Suprapubic skin (tissue), 4 donors: ENCODE measurements around the gene ARAP3. TPM values are rescaled to one million over a fixed set of nuclear protein-coding genes. Genes with fewer than 3 reads are reported as not detected.

Experiments
- DNase-seq, 2 donors: peaks; one replicate each; pipeline ENCODE4 v3.0.0-alpha.2; 2019; ENCODE audit warnings: low spot score in 2 of 2
- H3K27ac ChIP-seq: fragments of 200-600 bp; sonication (generic); one replicate; pipeline ENCODE4 v1.5.1; 2019
- H3K27me3 ChIP-seq: fragments of 200-600 bp; sonication (generic); one replicate; pipeline ENCODE4 v1.5.1; 2019
- H3K36me3 ChIP-seq: fragments of 200-600 bp; sonication (generic); one replicate; pipeline ENCODE4 v1.5.1; 2019
- H3K4me1 ChIP-seq: fragments of 200-600 bp; sonication (generic); one replicate; pipeline ENCODE4 v1.5.1; 2019
- H3K4me3 ChIP-seq: fragments of 200-600 bp; sonication (generic); one replicate; pipeline ENCODE4 v1.5.1; 2019; ENCODE audit warnings: mild to moderate bottlenecking
- H3K9me3 ChIP-seq: fragments of 200-600 bp; sonication (generic); one replicate; pipeline ENCODE4 v1.5.1; 2019
- EP300 ChIP-seq: sonication (generic); formaldehyde crosslinking; IDR thresholded peaks from one replicate; pipeline ENCODE4 v1.6.1; 2017; ENCODE audit warnings: antibody characterized with exemption
- POLR2A ChIP-seq, 2 donors: fragments of 450-650 bp; IDR thresholded peaks; one replicate each; pipeline ENCODE4 v1.6.1; 2017; ENCODE audit warnings: antibody characterized with exemption in 2 of 2, mild to moderate bottlenecking in 2 of 2, moderate library complexity in 2 of 2
- POLR2AphosphoS5 ChIP-seq, 3 donors: sonication (generic); formaldehyde crosslinking; IDR thresholded peaks; one replicate each; pipeline ENCODE4 v1.6.1; 2017; ENCODE audit warnings: antibody characterized with exemption in 3 of 3
- WGBS: methylation state at CpG from one replicate; pipeline ENCODE4 v1.1.5; 2018; 5-methylcytosine and 5-hydroxymethylcytosine counted together
- total RNA-seq, 4 donors: library from RNA; depleted of rRNA; stranded (reverse); fragments of >200 nt; gene quantifications; one replicate each; pipeline ENCODE4 v1.1.0, GENCODE V29; 2016
- TF ChIP-seq, protein P1 (sequence below), 2 donors: fragments of 200-600 bp in 1 of 2; fragments of 450-650 bp in 1 of 2; sonication (generic) in 1 of 2; IDR thresholded peaks; one replicate each; pipeline ENCODE4 v1.5.1; 2016 to 2019; ENCODE audit warnings: antibody characterized with exemption in 2 of 2, mild to moderate bottlenecking in 1 of 2, moderate library complexity in 1 of 2

Gene ARAP3
- total RNA-seq, 4 donors from 2014 or later, result 1.5 to 7.4 (median 4.3) TPM

DNA sequence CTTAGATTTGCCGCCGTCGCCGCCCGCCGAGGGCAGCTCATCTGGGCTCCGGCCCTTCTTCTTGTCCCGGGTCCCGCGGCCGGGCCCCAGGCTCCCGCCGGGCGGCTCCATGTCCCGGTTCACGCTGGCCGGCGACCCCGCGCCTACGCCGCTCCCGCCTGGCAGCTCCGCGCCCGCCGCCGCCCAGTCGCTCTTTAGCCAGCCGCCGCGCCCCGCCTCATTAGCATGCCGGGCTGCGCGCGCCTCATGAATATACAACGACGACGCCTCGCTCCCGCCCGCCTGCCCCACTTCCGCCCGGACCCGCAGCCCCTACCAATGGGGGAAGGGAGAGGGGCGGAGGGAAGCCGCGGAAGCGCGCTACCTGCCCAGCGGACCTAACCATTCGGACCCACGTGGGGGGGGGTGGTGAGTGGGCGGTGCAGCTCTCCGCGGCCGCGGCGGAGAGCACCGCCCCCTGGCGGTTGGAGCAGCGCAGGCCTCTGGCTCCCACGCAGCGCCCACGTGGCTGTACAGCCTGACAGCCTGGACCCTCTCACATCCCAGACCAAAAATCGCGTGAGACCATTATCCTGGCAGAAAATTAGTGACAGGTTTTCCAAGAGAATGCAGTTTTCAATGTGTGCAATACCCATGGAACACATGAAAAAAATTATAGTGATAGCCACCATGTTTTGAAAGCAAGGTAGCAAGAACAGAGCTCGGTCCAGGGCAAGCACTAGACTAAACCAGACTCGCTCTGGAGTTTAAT, 63.1 kb downstream of the ARAP3 start, which contains the start of gene DIAPH1:
Gene DIAPH1 (minus strand): TSS at position 197 of the 751 bp plus-strand sequence. CDS start 86 bp downstream, at position 111.
- WGBS, result 1% methylated on average over 32 of the region's 70 CpGs
- DNase-seq, result peak; percentile 99
- Histone ChIP-seq H3K27ac (peak within 1 kb of the TSS; percentile 97), H3K27me3 (no peaks in the 10 kb centered on the region), H3K36me3 (peaks cover 29% of the 10 kb centered on the region), H3K4me1 (peaks cover 27% of the 10 kb centered on the region), H3K4me3 (peak within 1 kb of the TSS; percentile 89), H3K9me3 (no peaks in the 10 kb centered on the region)
- TF ChIP-seq EP300 (no peak), POLR2A (IDR thresholded peaks at IDR 0.05) (peak; percentile 37 to 74), POLR2AphosphoS5 (IDR thresholded peaks at IDR 0.05) (peak in 2 of 3 donors; percentile 73 to 81)
- TF ChIP-seq, protein P1, sequence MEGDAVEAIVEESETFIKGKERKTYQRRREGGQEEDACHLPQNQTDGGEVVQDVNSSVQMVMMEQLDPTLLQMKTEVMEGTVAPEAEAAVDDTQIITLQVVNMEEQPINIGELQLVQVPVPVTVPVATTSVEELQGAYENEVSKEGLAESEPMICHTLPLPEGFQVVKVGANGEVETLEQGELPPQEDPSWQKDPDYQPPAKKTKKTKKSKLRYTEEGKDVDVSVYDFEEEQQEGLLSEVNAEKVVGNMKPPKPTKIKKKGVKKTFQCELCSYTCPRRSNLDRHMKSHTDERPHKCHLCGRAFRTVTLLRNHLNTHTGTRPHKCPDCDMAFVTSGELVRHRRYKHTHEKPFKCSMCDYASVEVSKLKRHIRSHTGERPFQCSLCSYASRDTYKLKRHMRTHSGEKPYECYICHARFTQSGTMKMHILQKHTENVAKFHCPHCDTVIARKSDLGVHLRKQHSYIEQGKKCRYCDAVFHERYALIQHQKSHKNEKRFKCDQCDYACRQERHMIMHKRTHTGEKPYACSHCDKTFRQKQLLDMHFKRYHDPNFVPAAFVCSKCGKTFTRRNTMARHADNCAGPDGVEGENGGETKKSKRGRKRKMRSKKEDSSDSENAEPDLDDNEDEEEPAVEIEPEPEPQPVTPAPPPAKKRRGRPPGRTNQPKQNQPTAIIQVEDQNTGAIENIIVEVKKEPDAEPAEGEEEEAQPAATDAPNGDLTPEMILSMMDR (IDR thresholded peaks at IDR 0.05), result peak; percentile 99

DNA sequence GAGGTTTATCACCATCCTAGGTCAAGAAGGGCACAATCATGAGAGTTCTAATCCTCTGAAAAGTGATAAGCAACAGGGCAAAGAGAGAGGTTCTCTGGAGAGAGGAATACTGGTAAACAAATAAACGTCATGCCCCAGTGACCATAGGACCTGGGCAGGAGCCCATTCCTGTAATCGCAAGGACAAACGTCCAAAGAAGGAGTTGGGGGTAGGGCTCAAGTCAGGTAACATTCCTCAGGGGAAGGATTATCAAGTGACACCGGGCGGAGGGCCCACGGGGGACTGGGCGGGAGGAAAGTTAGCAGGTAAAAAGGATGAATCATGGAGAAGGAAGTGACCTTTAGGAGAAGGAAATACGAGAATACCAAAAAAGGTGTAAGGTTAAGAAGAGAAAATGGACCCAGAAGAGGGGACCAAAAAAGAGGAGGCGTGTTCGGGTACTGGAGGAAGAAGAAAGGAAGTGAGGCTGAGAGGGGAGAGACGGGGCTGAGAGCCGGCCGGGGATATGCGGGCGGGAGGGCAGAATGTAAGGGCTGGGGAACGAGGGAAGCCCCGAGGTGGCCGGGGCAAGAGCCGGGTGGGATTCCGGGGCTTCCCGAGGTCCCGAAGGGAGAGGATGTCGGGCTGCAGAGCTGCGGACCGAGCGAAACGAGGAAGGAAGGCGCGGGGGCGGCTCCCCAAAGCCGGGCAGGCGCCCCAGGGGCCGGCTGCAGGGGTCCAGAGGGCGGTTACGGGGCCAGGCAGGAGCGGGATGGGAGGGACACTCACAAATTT, 63.8 kb downstream of the ARAP3 start:
- no peak for DNase-seq
- TF ChIP-seq EP300 (no peak), POLR2A (IDR thresholded peaks at IDR 0.05) (no peak), POLR2AphosphoS5 (IDR thresholded peaks at IDR 0.05) (no peak)
- TF ChIP-seq, protein P1 (IDR thresholded peaks at IDR 0.05), result no peak
- Histone ChIP-seq H3K36me3 (peaks cover 25% of the 10 kb centered on the region), H3K27me3 (no peaks in the 10 kb centered on the region), H3K9me3 (no peaks in the 10 kb centered on the region), H3K4me3 (peak overlapping the region; percentile 89), H3K4me1 (peaks cover 31% of the 10 kb centered on the region), H3K27ac (peak overlapping the region; percentile 97)
- 1% methylated on average over 29 of the region's 36 CpGs for WGBS

DNA sequence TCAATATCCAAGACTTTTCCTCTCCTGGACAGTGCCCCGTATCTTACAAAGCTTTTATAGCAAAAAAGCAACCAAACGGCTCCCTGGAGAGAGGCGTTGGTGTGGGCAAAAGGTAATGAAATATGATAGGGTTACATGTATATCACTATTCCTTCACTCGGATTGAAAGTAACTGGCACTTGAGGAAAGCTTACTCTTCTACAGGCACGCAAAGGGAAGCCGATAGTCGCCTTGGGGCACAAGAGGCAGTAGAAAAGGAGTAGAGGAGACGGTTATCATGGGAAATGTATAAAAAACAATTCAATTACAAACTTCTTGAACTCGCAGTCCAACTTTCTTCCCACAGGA, 64.4 kb downstream of the ARAP3 start:
- Histone ChIP-seq H3K4me1 (peaks cover 33% of the 10 kb centered on the region), H3K27me3 (no peaks in the 10 kb centered on the region), H3K27ac (peak overlapping the region; percentile 97), H3K4me3 (peak overlapping the region; percentile 89), H3K36me3 (peaks cover 20% of the 10 kb centered on the region), H3K9me3 (no peaks in the 10 kb centered on the region)
- DNase-seq, result no peak
- WGBS, result under 1% methylated on average over 9 of the region's 9 CpGs
- TF ChIP-seq EP300, result no peak
- no peak for TF ChIP-seq POLR2A (IDR thresholded peaks at IDR 0.05)
- TF ChIP-seq, protein P1 (IDR thresholded peaks at IDR 0.05), result no peak
- no peak for TF ChIP-seq POLR2AphosphoS5 (IDR thresholded peaks at IDR 0.05)

DNA sequence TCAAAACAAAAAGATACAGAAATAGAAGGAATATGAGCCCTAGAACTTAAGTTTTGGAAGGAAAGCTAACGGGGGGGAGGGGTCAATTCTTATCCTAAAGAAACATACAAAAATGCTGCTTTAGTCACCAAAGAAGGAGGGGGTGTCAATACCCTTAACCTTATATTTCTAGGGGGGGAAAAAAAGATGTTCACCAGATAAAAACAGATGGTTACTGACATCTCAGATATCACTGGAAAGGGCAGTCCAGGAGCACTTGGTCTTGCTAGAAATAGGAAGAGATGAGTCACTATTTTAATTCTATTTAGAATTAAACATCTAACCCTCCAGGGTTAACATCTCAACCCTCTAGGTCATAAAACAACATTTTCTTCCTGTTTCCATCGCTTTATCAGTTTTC, 64.9 kb downstream of the ARAP3 start:
- Histone ChIP-seq H3K36me3 (peaks cover 14% of the 10 kb centered on the region), H3K27me3 (no peaks in the 10 kb centered on the region), H3K27ac (peak overlapping the region; percentile 97), H3K4me3 (peak overlapping the region; percentile 89), H3K9me3 (no peaks in the 10 kb centered on the region), H3K4me1 (peaks cover 35% of the 10 kb centered on the region)
- TF ChIP-seq POLR2A (IDR thresholded peaks at IDR 0.05), result no peak
- no peak for TF ChIP-seq EP300
- TF ChIP-seq, protein P1 (IDR thresholded peaks at IDR 0.05), result no peak
- TF ChIP-seq POLR2AphosphoS5 (IDR thresholded peaks at IDR 0.05), result no peak
- 37% methylated on average over 2 of the region's 2 CpGs for WGBS
- DNase-seq, result no peak
